HG02870 (cell line): Measurements from ENCODE around the gene PRSS38.
"Not testable (repeated sequence)": the region's sequence is repeated elsewhere in the genome, so short reads cannot be mapped to it uniquely, and the experiment has no call there.

Experiments used
- ATAC-seq: cut with Tn5 transposase; IDR thresholded peaks from one replicate; pipeline ENCODE4 v1.9.1; 2021; ENCODE audit warnings: mild to moderate bottlenecking, moderate library complexity; ENCODE audit not compliant: unreplicated experiment

Gene PRSS38

GRCh38 chr1:227838181-227838580 is 22.7 kb downstream of the PRSS38 start:
- no peak for ATAC-seq

GRCh38 chr1:227841096-227841495 is 25.6 kb downstream of the PRSS38 start:
- ATAC-seq, result no peak

GRCh38 chr1:227844320-227845146 is 29.1 kb downstream of the PRSS38 start:
- no peak for ATAC-seq

- no peak for ATAC-seq
Observed at GRCh38 chr1:227845147-227845458, 29.6 kb downstream of the PRSS38 start.

- ATAC-seq, result no peak
Observed at GRCh38 chr1:227845519-227845918, 30.0 kb downstream of the PRSS38 start.

GRCh38 chr1:227846265-227846858 is 30.9 kb downstream of the PRSS38 start:
- no peak for ATAC-seq

GRCh38 chr1:227847046-227847445 is 31.6 kb downstream of the PRSS38 start:
- not testable (repeated sequence) for ATAC-seq

- ATAC-seq, result no peak
Observed at GRCh38 chr1:227848430-227848932, 33.0 kb downstream of the PRSS38 start.

GRCh38 chr1:227849251-227849650 is 33.8 kb downstream of the PRSS38 start:
- ATAC-seq, result no peak

- ATAC-seq, result no peak
Observed at GRCh38 chr1:227854189-227854588, 38.7 kb downstream of the PRSS38 start.

GRCh38 chr1:227855687-227856086 is 40.2 kb downstream of the PRSS38 start:
- no peak for ATAC-seq

- ATAC-seq, result no peak
Observed at GRCh38 chr1:227856147-227856858, 40.8 kb downstream of the PRSS38 start.

- ATAC-seq, result no peak
Observed at GRCh38 chr1:227864882-227865281, 49.4 kb downstream of the PRSS38 start.

GRCh38 chr1:227869279-227869842 is 53.9 kb downstream of the PRSS38 start:
- no peak for ATAC-seq

GRCh38 chr1:227869851-227870305 is 54.4 kb downstream of the PRSS38 start:
- ATAC-seq, result no peak

GRCh38 chr1:227870366-227870765 is 54.9 kb downstream of the PRSS38 start:
- no peak for ATAC-seq

- not testable (repeated sequence) for ATAC-seq
Observed at GRCh38 chr1:227871892-227872291, 56.4 kb downstream of the PRSS38 start.

GRCh38 chr1:227877810-227878209 is 62.3 kb downstream of the PRSS38 start:
- ATAC-seq, result not testable (repeated sequence)

GRCh38 chr1:227880342-227880924 is 65.0 kb downstream of the PRSS38 start:
- no peak for ATAC-seq

- no peak for ATAC-seq
Observed at GRCh38 chr1:227883073-227883520, 67.6 kb downstream of the PRSS38 start.
